Eye (tissue), 1 donor: Measurements from ENCODE around the gene RASSF4.

Source experiments
- DNase-seq: peaks from one replicate; pipeline ENCODE4 v3.0.0-alpha.2; 2015

Gene RASSF4

DNA sequence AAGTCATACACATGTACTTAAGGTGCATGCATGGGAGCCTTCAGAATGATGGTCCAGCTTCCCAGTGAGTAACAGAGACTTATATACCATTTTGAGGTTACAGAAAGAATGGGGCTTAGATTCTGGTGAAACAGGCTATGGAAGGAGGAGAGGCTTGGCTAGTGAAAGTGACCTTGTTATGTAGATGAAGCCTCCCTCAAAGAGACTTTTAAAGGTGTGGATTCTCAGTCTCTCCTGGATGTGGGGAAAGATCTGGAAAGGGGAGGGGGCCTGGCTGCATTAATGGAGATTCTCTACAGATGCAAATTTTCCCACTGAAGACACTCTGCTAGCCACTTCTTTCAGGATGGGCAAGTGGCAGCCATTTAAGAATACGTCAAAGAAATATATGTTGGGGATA is 5.5 kb downstream of the RASSF4 start:
- DNase-seq: no peak

DNA sequence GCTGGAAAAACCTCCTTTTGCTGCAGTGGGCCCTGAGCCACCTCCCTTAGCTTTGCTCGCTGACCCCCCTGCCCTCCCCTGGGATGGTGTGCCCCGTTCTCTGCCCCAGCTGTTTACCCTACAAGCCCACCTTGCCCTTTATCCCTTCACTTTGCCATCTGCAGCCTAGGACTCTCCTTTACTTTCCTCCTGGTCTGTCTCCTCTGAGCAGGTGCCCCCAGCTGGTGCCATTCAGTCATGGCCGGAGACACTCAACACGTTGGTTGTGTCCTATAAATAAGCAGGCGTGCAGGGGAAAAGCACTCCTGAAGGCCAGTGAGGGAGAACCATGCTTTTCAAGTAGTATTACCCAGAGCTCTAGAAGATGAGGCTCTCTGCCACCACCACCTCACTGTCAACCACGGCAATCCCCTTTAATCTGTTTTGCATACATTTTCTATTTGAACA is 6.1 kb downstream of the RASSF4 start:
- peak; percentile 49 for DNase-seq

DNA sequence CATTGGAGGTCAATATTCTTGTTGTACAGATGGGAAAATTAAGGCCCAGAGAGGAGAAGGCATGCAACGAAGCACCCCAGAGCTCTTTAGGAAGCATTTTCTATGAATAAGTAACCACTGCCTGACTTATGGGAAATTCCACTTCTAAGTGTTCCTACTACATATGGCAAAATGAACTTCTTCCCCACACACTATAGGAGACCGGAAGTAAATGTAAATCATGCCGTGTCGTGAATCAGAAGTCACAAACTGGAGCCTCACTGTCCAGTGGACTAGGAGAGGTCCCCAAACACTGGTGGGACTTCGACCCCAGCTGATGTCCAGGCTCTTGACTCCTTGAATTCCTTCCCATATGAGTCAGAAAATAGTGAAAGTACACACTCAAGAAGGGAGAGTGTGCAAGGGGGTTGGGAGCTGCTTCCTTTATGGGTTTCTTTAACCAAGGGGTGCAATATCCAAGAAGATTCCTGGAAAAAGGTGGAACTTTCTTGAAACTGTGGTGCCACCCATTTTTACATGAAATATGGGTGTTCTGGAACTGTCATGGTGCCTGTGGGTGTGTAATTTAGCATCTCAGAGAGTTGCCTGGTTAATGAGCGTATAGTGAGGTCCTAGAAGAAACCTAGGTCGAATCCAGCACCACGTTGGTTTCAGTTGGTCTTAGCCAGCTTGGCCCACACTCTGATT is 6.7 kb downstream of the RASSF4 start:
- no peak for DNase-seq

DNA sequence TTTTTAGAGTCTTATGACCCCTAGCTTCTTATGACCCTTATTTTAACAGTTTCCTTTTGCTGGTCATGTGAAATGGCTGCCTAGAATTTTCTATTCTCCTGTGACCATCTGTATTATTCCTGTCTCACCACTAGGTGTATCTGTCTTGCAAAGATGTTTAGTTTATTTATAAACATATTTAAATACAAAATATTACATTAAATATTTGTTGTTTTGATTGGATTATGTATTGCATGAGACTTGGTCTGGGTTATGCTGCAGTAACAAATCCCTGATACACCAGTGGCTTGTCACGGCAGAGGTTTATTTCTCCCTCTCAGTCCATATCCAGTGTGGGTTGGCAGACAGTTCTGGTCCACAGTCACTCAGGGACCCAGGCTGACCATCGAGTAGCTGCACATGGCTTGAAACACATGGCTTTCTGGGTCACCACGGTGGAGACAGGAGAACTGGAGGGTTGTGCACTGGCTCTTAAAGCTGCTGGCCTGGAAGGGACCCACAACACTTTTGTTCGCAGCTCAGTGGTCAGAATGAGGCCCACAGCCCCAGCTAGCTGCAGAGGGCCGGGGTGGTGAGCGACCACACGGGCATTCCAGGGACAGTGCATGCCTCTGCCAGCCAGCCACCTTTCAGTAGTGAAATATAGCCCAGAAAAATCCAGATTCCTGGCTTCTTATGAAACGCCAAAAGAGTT is 7.4 kb downstream of the RASSF4 start:
- DNase-seq: peak; percentile 57

DNA sequence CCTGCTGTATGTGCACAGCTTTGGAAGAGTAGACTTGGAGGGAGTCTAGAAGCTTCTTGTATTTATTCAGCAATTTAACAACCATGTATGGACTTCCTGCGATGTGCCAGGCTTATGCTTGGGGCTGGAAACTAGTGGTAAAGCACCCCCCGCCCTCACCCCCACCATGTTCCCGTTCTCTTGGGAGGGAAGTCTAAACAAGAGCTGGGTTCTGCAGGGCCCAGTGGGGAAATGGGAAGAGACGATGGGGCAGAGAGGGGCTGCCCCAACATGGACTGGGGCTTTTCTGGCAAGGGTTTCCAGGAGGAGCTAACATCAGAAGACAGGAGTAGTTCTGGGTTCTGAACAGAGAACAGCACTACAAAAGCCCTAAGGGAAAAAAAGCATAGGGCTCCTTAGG is 8.0 kb downstream of the RASSF4 start:
- no peak for DNase-seq

DNA sequence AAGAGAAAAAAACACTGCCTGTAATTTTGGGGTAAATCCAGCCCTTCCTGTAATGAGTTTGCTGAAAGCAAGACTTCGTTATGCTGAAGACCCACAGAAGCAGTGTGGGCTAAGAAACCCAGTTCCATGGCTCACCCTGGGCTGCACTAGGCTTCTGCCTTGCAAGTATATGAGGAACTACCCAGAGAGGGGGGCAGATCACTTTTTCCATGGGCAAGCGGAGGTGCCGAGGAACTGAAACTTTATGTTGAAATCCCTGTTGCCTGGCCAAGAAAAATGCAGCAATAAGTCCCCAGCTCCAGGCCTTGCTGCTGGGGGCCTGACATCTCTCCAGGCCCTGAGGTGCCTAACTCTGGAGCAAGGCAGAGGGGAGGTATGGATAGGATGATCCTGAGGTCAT is 8.5 kb downstream of the RASSF4 start:
- no peak for DNase-seq

DNA sequence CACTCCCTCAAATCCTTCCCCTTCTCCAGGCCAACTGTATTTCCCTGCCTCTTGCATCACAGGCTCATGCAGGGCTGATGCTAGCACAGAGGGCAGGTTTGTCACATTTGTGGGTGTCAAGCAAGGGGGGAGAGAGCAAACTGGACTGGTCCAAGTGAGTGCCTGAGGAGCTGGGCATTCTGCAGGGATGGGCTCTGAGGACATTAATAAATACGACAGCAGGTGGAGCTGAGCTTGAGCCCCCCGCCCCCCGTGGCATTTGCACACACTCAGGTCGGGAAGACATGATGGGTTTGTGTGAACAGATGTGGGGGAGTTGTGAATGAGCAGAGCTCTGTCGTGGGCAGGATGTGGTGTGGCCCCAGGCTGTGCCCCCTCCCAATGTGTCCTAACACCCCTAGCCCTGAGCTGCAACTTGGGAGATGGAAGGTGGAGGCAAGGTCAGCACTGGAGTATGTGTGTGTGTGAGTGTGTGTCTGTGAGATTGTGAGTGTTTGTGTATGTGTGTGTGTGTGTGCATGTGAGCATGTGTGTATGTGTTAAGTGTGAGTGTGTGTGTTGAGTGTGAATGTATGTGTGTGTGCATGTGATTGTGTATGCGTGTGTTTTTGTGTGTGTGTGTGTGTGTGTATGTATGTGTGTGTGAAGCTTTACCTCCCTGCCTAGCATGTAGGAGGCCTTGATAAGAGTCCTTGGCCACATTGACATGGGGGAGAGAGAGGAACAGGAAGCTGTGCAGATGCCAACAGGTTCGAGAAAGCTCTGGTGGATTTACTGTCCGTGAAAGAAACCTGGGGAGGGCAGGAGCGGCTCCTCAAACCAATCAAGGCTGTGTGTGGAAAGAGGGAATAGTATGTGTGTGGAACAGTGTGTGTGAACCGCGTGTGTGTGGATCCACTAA is 9.1 kb downstream of the RASSF4 start:
- DNase-seq: no peak

DNA sequence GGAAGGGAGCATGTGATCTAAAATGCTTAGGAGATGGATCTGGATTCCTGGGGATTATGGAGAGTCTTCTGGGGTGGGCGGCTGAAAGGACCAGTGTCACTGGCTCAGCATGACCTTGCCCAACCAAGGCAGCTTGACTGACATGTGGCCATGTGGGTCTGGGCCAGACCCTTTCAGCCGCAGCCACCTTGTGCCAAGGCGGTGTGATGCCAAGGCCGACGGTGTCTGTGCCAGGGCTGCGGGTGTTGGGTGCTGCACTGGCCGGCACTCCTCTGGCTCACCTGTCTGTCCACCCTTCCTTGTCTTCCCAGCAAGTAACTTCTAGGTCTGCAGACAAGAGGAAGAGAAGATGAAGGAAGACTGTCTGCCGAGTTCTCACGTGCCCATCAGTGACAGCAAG is 10.3 kb downstream of the RASSF4 start:
- no peak for DNase-seq

DNA sequence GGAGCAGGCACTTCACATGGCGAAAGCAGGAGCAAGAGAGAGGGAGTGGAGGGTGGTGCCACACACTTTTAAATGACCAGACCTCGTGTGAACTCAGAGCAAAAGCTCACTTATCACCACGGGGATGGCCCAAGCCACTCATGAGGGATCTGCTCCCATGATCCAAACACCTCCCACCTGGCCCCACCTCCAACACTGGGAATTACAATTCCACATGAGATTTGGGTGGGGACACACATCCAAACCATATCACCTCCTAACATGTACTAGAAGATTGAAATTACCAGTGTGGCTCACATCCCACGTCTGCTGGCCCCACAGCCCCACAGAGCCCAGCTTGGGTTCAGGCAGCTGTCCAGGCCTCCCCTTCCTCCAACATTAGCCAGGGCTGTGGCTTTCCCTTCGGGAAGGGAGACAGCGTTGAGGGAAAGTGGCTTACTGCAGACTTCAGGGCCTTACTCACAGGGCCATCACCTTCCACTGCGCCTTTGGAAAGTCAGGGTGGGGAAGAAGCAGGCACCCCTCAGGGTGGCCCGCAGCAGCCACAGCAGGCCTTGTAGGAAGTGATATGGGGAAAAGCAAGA is 11.3 kb downstream of the RASSF4 start:
- no peak for DNase-seq

DNA sequence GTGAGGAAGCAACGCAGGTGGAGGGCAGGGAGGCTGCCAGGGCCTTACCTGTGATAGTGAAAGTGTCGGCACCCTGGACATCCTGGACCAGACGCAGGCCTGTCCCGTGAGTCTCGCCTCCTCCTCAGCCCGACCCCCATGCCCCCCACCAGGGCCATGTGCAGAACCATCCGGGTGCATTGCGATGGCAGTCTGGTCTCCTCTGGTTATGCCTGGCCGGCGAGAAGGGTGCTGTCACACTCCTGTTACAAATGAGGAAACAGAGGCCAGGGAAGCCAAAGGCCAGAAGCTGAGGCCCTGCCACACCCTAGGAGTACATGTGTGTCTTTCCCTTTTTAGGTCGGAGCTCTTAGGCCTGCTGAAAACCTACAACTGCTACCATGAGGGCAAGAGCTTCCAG is 11.8 kb downstream of the RASSF4 start:
- no peak for DNase-seq

DNA sequence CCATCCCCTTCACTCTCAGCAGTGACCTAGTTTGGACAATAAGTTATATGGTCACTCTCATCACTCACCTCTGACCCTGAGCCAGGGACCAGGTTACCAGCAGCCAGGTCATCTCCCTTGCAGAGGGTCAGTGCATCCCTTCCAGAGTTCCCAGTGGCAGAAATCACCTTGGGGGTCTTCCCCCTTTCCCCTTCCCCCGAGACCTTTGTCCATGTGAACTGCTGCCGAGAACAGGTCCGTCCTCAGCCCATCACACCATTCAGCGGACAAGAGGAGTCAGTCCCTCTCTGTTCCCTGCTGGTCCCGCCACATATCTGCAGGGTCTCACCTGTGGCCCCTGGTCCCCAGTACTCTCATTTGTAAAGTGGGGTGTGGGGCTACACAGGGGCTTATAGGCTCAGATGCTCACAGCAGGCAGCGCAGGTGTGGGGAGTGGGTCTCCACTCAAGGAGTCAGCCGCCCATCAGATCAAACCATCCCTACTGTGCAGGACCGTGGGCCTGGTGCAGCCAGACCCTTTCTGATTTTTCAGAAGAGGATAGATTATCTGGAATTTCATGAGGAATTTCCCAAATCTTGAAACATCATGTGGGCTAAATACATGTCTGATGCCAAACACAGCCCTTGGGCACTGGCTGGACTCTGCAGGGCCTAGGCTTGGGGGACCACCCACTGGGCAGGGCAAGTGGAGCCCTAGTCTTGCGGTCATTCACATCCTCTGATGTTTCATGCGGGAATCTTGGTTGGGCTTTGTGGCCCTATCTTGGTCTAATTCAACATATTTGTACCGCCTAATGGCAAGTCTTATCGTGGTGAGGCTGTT is 12.5 kb downstream of the RASSF4 start:
- no peak for DNase-seq

DNA sequence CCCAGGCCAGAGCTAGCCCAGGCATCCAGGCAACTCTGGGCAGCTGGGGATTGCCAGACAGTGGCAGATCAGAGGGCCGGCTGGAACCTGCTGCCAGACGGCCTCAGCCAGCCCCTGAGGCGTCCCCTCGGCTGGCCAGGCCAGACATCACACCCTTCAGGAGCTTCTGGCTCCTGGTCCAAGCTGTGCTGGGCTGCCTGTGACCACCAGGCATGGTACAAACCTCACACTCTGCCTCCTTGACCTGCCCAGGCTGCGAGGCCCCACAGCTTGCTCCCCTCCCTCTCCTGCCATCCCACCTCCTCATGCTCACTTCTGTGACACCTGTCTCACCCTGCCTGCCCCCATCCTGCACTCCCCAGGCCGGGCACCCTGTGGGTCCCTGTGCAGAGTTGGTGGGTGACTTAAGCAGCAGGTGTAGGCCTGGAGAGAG is 13.3 kb downstream of the RASSF4 start:
- no peak for DNase-seq

DNA sequence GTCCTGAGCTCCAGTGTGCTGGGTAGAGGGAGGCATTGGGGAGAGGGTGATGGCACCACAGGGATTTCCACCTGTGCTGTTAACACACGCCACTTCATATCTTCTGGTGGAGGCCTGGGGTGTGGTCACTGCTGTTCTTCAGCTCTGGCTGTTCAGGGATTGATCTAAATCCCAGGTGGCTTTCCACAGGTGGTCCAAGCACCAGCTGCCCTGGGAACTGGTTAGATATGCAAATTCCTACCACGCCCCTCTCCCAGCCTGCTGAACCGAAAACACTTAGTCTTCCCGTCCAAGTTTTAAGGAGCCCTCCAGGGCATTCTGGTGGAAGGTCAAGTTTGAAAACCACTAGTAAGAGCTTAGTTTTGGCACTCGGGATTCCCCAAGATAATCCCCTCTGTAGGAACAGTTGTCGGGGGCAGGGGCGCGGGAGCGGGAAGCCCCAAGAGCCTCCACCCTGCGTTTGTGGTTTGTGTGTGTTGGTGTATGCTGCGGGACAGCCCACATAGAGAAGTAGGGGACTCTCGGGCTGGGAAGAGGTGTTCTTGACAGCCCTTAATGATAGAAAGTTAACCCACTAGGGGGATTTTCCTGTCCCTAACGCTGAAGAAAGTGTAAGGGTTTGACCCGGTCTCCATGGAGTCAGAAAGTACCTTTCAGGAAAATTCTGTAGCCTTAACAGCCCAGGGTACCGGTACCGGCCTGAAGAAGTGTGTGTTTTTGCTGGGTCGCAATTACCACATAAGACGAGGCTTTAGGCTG is 13.9 kb downstream of the RASSF4 start:
- DNase-seq: no peak

DNA sequence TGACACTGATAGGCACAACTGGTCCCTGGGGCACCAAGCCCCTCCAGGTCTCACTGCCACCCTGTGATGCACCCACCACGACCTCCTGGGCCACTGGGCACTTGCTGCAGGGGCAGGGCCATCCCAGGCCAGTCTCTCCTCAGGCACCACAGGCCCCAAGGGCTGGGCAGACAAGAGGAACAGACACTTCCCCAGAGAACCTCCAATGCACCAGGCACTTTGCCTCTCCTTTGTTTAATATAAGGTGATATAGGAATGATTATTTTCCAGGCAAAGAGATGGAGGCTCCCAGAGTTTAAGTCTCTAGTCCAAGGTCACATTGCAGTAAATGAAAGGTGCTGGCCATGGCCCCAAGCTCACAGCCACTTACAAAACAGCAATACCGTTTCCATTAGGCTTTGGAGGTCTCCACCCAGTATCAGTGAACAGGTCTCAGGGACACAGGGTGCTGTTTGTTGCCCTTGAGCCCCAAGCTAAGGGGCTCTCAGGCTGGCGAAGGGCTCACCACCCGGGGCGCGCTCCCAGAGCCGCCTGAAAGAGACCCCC is 14.6 kb downstream of the RASSF4 start:
- no peak for DNase-seq

DNA sequence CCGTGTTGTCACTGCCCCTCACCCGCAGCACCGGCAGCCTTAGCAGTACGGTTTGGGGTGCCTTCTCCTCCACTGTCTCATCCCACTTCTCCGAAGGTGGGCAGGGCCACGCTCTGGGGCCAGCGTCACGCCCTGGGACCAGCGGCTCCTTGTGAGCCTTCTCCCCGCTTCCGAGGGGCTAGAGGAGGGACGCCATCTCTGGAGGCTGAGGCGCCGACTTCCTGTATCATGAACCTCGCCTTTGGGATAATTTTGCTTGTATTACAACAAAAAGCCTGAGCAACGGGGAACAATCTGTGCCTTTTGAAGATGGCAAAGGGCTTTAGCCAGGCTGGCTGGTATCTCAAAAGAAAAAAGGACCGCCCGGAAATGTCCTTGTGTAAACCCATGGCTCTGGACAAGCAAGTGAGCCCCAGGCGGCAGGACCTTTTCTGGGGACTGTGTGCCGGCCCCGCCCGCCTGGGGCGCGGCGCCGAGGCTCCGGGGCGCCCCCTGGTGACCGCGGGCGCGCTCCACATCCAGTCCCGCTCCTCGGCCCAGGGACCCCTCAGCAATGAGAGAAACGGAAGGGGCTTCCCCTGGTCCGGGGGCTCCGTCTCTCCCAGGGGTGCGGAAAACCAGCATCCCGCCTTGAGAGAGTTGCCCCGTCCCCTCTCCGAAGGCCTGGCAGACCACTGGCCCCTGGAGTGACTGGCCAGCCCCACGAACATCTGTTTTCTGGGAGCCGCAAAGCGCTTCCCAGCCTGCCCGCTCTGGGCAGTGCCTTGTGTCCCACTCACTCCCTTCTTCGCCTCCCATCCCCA is 15.2 kb downstream of the RASSF4 start:
- DNase-seq: peak; percentile 89

DNA sequence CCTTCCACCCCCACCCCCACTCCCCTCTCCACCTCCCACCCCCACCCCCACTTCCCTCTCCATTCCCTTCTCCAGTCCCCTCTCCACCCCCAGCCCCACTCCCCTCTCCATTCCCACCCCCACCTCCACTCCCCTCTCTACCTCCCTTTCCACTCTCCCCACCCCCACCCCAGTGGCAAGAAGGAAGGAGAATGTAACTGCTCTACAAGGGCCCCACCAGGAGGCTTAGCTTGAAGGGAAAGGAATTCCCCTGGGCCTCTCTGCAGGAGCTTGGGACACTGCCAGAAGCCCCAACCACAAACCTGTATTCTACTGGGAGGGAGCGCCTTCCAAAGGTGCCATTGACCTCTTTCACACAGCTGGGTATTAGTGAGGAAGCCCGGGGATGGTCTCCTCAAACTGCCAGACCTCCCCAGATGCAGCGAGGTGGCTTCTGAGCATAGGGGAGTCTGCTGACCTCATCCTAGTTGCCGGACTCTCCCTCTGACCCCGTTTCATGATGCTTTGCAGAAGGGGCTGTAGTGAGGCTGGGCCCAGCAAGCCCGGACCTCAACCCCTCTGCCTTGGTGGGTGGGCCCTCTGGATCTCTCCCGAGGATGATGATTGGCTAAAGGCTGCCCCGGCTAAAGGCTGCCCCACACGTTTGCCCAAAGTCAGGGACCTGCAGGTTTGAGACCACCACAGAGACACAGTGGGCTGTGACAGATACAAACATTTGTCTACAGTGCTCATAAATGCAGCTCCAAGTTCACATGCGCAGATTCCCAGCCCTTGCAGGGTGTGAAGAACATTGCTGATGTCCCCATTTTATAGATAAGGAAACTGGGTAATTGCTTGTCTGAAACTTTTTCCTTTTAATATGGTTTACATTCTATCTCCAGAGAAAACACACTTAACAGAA is 16.1 kb downstream of the RASSF4 start:
- peak; percentile 81 for DNase-seq

DNA sequence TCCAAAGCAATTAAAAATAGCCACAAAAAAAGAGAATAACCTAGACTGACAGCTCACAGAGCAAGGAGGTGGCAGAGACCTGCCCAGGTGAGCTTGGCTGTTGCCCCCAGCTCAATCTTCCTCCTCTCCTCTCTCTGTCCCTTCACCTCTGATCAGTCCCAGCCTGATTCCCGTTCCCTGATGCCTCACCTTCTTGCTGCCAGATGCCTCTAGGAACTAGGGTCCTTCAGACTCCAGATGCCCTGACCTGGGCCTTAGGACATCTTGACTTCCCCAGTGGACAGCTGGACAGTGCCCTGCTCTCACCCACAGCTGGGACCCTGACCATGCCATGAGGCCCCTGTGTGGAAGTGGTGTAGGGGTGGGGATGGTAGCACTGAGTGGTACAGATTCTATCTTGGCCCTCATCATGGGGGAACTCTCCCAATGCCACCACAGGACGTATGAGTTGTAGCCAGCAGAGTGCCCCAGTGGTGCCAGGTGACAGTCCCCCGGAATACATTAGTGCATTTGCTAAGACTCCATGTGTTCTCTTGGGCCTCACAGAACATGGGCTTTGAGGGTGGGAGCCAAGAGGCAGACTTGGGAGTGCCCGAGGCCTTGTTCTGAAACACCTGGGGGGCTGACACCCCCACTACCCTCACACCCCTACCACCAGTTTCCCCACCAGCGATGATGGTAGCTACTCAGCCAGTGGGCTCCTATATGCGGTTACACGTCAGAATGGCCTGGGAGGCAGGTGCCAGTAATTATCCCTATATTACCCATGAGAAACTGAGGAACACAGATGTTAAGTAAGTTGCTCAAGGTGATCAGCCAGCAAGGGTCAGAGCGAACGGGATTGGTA is 17.0 kb downstream of the RASSF4 start:
- DNase-seq: no peak
